MCF 10A (cell line): ENCODE measurements around the gene MCCC1. TPM values are rescaled to one million over a fixed set of nuclear protein-coding genes. Genes with fewer than 3 reads are reported as not detected.
"Not testable (repeated sequence)": the region's sequence is repeated elsewhere in the genome, so short reads cannot be mapped to it uniquely, and the experiment has no call there.

Experiments
- BruUV-seq: library from RNA; stranded (reverse); fragments of 400-500 nt; replicated peaks from 2 replicates; lab custom pipeline; 2021; lab: Mats Ljungman, UMichigan
- CTCF ChIA-PET: fragments of 300-600 bp; sonication (Branson Sonifier 250); formaldehyde crosslinking; extraction: SDS; loops from one replicate; lab custom pipeline; 2021; ENCODE audit warnings: antibody characterized with exemption, inconsistent platforms; lab: Yijun Ruan, JAX
- POLR2A ChIA-PET: fragments of 300-600, 350-650 bp; sonication (Branson Sonifier 250); formaldehyde crosslinking; extraction: SDS; loops from one replicate; lab custom pipeline; 2020; ENCODE audit warnings: antibody characterized with exemption, inconsistent platforms; lab: Yijun Ruan, JAX
- DNase-seq: peaks from one replicate; pipeline ENCODE4 v3.0.0-alpha.2; 2018; ENCODE audit not compliant: unreplicated experiment
- H3K27ac Mint-ChIP-seq: one replicate; pipeline ENCODE4 v1.8.0; 2022; ENCODE audit warnings: mild to moderate bottlenecking, low read depth, mixed read lengths; ENCODE audit not compliant: unreplicated experiment
- H3K27me3 Mint-ChIP-seq: one replicate; pipeline ENCODE4 v1.8.0; 2022; ENCODE audit warnings: mixed read lengths; ENCODE audit not compliant: insufficient read depth, unreplicated experiment
- H3K36me3 Mint-ChIP-seq: one replicate; pipeline ENCODE4 v1.8.0; 2022; ENCODE audit warnings: mild to moderate bottlenecking, moderate library complexity, mixed read lengths; ENCODE audit not compliant: insufficient read depth, unreplicated experiment
- H3K4me1 Mint-ChIP-seq: one replicate; pipeline ENCODE4 v1.8.0; 2022; ENCODE audit warnings: mixed read lengths; ENCODE audit not compliant: insufficient read depth, unreplicated experiment
- H3K4me3 Mint-ChIP-seq: one replicate; pipeline ENCODE4 v1.8.0; 2022; ENCODE audit warnings: mild to moderate bottlenecking, moderate library complexity, mixed read lengths; ENCODE audit not compliant: unreplicated experiment
- H3K9me3 Mint-ChIP-seq: one replicate; pipeline ENCODE4 v1.8.0; 2022; ENCODE audit warnings: mixed read lengths; ENCODE audit not compliant: unreplicated experiment
- intact Hi-C: fragments of 100-400 bp; cut with micrococcal nuclease; formaldehyde crosslinking; loops from 2 replicates; pipeline ENCODE4 v1.14.1; 2022
- total RNA-seq: library from RNA; stranded (reverse); gene quantifications from 2 replicates; pipeline ENCODE4 v1.2.3, GENCODE V29; 2022
- TF ChIP-seq, protein P1 (sequence below): fragments of 200-600 bp; IDR thresholded peaks from one replicate; pipeline ENCODE4 v1.8.0; 2022; ENCODE audit warnings: antibody characterized with exemption, mild to moderate bottlenecking; ENCODE audit not compliant: unreplicated experiment

MCCC1 gene
- total RNA-seq, 1 experiment from 2014 or later = 38.8 TPM

DNA sequence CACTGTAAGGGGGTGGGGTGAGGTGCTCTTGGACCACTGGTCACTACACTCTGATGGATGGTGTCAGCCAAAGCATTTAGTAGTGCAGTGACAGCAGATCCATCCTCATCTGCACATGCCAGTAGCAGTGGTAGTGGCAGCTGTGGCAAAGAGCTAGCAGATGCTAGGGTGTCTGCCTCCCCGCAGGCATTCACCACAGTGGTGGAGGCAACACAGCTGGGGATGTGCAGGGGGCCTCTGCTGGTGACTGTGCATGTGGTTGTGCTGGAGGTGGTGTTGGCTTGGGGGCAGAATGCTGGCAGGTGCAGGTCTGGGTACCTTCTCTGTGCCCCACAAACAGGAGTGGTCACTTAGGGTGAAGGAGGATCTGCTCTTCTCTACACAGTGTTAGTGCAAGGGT, 99.5 kb downstream of the MCCC1 start:
- H3K27me3 Mint-ChIP-seq = no peaks in the 10 kb centered on the region
- H3K9me3 Mint-ChIP-seq = no peaks in the 10 kb centered on the region
- intact Hi-C loops = no loop called here
- no peak overlapping the region for H3K4me3 Mint-ChIP-seq
- peaks cover 6% of the 10 kb centered on the region for H3K36me3 Mint-ChIP-seq
- H3K27ac Mint-ChIP-seq = no peak overlapping the region
- no peak for DNase-seq
- ChIA-PET CTCF (no interaction called here), POLR2A (no interaction called here)
- no TSS peak for BruUV-seq
- TF ChIP-seq, protein P1, sequence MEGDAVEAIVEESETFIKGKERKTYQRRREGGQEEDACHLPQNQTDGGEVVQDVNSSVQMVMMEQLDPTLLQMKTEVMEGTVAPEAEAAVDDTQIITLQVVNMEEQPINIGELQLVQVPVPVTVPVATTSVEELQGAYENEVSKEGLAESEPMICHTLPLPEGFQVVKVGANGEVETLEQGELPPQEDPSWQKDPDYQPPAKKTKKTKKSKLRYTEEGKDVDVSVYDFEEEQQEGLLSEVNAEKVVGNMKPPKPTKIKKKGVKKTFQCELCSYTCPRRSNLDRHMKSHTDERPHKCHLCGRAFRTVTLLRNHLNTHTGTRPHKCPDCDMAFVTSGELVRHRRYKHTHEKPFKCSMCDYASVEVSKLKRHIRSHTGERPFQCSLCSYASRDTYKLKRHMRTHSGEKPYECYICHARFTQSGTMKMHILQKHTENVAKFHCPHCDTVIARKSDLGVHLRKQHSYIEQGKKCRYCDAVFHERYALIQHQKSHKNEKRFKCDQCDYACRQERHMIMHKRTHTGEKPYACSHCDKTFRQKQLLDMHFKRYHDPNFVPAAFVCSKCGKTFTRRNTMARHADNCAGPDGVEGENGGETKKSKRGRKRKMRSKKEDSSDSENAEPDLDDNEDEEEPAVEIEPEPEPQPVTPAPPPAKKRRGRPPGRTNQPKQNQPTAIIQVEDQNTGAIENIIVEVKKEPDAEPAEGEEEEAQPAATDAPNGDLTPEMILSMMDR = no peak
- H3K4me1 Mint-ChIP-seq = no peaks in the 10 kb centered on the region

DNA sequence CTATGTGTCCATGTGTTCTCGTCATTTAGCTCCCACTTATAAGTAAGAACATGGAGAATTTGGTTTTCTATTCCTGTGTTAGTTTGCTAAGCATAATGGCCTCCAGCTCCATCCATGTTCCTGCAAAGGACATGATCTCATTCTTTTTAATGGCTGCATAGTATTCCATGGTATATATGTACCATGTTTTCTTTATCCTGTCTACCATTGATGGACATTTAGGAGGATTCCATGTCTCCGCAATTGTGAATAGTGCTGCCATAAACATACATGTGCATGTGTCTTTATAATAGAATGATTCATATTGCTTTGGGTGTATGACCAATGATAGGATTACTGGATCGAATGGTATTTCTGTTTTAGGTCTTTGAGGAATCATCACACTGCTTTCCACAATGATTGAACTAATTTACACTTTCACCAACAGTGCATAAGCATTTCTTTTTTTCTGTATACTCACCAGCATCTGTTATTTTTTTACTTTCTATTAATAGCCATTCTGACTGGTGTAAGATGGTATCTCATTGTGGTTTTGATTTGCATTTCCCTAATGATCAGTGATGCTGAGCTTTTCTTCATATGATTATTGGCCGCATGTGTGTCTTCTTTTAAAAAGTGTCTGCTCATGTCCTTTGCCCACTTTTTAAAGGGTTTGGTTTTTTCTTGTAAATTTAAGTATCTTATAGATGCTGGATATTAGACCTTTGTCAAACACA, 105.7 kb downstream of the MCCC1 start:
- BruUV-seq, POLR2A ChIA-PET, H3K4me3 Mint-ChIP-seq, H3K9me3 Mint-ChIP-seq, intact Hi-C loops, H3K36me3 Mint-ChIP-seq, CTCF ChIA-PET, H3K4me1 Mint-ChIP-seq, H3K27me3 Mint-ChIP-seq, H3K27ac Mint-ChIP-seq, DNase-seq: not testable (repeated sequence)

DNA sequence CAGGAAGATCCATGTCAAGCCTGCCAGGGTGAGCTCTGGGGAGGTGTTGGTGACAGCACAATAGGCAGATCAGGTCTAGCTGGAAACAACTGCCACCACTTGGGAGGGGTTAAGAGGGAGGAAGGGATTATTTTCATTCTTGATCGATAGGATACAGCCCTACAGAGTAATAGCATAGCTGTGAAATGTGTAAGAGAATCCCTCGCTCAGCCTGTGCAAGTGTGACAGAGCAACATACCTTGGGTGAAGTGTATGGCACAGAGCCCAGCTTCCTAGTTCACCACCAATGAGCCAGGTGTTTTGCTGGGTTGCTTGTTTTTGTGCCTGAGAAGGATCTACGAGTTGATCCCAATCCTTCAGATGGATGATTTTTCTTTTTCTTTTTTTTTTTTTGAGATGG, 109.7 kb downstream of the MCCC1 start:
- TF ChIP-seq, protein P1 = no peak
- no peaks in the 10 kb centered on the region for H3K27me3 Mint-ChIP-seq
- H3K9me3 Mint-ChIP-seq = peaks cover 5% of the 10 kb centered on the region
- intact Hi-C loops = no loop called here
- ChIA-PET POLR2A (interaction anchor here (1.2 kb wide), 1 partner anchor 11 kb away, joined by 5 read pairs; no protein-coding TSS in a partner anchor), CTCF (interaction anchor here (1.0 kb wide), 1 partner anchor 30 kb away, joined by 5 read pairs; no protein-coding TSS in a partner anchor)
- BruUV-seq = no TSS peak
- DNase-seq = peak; percentile 19
- H3K27ac Mint-ChIP-seq = no peak overlapping the region
- no peaks in the 10 kb centered on the region for H3K4me1 Mint-ChIP-seq
- H3K4me3 Mint-ChIP-seq = no peak overlapping the region
- H3K36me3 Mint-ChIP-seq = no peaks in the 10 kb centered on the region

DNA sequence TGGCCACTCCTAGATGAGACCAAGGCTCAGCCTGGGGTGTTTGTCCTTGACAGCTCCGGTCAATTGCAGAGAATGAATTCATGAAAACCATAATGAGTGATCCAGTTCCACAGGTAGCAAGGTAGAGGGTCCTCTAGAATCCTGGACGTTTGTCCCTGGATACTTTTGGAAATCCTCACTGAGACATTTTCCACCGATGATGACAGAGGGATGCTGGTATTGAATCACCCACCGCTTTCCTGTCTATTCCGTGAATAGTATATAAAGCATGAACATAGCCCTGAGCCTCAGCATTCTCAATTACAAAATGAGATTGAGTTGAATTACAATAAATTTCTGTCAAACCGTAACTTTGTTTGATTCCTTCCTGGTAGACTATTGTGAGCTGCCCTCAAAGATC, 113.3 kb downstream of the MCCC1 start:
- CTCF ChIA-PET = interaction anchor here (0.7 kb wide), 1 partner anchor 54 kb away, joined by 4 read pairs; no protein-coding TSS in a partner anchor
- intact Hi-C loops = no loop called here
- Mint-ChIP-seq H3K27ac (no peak overlapping the region), H3K36me3 (no peaks in the 10 kb centered on the region), H3K9me3 (no peaks in the 10 kb centered on the region), H3K27me3 (no peaks in the 10 kb centered on the region), H3K4me1 (no peaks in the 10 kb centered on the region), H3K4me3 (no peak overlapping the region)
- TF ChIP-seq, protein P1 = no peak
- POLR2A ChIA-PET = no interaction called here
- BruUV-seq = no TSS peak
- DNase-seq = no peak
